HT-29 (cell line): ENCODE measurements around the gene AQP10. TPM values are rescaled to one million over a fixed set of nuclear protein-coding genes. Genes with fewer than 3 reads are reported as not detected.

Source experiments
- small RNA-seq: library from RNA; depleted of rRNA; stranded (forward); fragments of <200 nt; gene quantifications from one replicate; pipeline ENCODE3, GENCODE V24; 2014
- total RNA-seq: library from RNA; depleted of rRNA; stranded (reverse); fragments of >200 nt; shearing (Covaris generic); gene quantifications from 2 replicates; pipeline ENCODE4 v1.2.3, GENCODE V29; 2014; rRNA removed

AQP10 gene
- total RNA-seq, 1 experiment from 2014 or later: not detected

Small RNA genes lying within 50 kb of the gene (small RNA-seq; reads per million reads assigned to genes)
- not detected for gene RF00273
- not detected for gene RNU6-121P
- gene RNU6-239P: not detected
- not detected for gene RNU7-57P

Other genes starting within 250 kb of the AQP10 start
- gene NUP210L, start 166.0 kb upstream of the AQP10 start, total RNA-seq: not detected in 2 replicates
- gene TPM3, start 129.0 kb upstream of the AQP10 start, total RNA-seq: 308 and 315 TPM in 2 replicates
- gene CFAP141, start 114.8 kb upstream of the AQP10 start, total RNA-seq: not detected in 2 replicates
- 73.0 and 74.9 TPM in 2 replicates for gene UBAP2L, start 100.1 kb upstream of the AQP10 start, total RNA-seq
- gene HAX1, start 48.5 kb upstream of the AQP10 start, total RNA-seq: 111 and 139 TPM in 2 replicates
- 1.1 and 1.9 TPM in 2 replicates for gene ATP8B2, start 4.4 kb downstream of the AQP10 start, total RNA-seq
- gene IL6R, start 84.2 kb downstream of the AQP10 start, total RNA-seq: 3.1 and 4.4 TPM in 2 replicates
- not detected in 2 replicates for gene TDRD10, start 181.1 kb downstream of the AQP10 start, total RNA-seq
- gene SHE, start 181.3 kb downstream of the AQP10 start, total RNA-seq: not detected in 2 replicates
- 29.6 and 31.3 TPM in 2 replicates for gene UBE2Q1, start 237.6 kb downstream of the AQP10 start, total RNA-seq
- not detected in 2 replicates for gene CHRNB2, start 246.7 kb downstream of the AQP10 start, total RNA-seq